ENCODE data around the gene ALDH18A1.
"Not testable (repeated sequence)": the region's sequence is repeated elsewhere in the genome, so short reads cannot be mapped to it uniquely, and the experiment has no call there.

Gene ALDH18A1

DNA sequence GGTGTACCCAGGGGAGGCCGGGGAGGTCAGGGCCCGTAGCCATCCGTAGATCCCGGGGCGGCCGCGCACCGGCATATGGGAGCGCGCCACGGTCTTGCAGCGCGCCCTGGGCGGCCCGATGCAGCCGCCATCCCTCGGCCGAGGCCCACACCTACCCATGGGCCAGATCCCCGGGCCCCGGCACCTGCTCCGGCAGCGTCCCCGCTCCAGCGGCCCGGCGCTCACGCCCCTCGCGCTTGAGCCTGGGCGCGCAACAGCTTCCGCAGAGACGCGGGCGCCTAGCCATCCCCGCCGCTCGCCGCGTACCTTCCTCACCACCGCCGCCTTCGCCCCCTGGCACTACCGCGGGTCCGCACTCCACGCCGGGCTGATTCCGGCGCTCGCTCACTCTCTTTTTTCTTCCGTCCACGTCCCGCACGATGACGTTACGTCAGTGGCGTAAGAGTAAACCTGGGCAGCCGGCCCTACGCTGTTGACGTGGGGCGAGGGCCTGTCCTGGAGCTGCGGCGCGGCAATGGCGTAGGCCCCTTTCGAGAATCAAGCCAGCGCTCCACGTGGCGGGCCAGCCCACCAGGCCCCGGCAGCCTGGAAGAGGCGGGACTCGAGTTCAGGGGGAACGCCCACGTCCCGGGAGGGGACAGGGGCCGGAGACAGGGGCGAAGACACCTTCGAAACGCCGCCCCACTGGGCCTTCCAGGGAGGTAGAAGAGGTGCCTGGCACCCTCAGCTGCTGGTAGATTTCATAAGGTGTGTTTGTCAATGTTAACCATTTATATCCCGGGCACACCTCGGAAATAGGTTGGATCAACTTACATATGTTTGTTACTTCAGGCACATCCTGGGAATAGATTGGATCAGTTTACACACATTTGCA, at the start of gene ALDH18A1:
ALDH18A1 (minus strand) TSS at position 421 of the 874 bp plus-strand sequence. CDS start 3,334 bp downstream, outside the sequence.
- DNase-seq = peak; percentile 66 to 76

DNA sequence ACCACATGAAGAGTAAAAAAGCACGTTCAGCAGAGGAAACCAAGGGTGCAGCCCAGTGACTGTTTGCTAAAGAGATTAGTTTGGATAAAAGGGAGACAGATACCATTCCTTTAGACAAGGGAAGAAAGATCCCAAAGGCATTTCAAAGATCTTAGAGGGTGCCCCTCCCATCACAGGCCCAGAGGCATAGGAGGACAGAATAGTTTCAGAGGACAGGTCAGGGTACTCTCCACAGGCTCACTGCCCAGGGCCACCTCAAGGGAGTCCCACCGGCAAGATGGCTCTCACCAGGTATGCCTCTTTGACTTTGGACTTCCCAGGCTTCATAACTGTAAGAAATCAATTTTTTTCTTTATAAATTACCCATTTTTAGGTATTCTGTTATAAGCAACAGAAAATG, 41.9 kb upstream of the ALDH18A1 start:
- DNase-seq = no peak

- no peak for DNase-seq
These were observed 40.9 kb upstream of the ALDH18A1 start for GRCh38 chr10:95697429-95697828.

DNA sequence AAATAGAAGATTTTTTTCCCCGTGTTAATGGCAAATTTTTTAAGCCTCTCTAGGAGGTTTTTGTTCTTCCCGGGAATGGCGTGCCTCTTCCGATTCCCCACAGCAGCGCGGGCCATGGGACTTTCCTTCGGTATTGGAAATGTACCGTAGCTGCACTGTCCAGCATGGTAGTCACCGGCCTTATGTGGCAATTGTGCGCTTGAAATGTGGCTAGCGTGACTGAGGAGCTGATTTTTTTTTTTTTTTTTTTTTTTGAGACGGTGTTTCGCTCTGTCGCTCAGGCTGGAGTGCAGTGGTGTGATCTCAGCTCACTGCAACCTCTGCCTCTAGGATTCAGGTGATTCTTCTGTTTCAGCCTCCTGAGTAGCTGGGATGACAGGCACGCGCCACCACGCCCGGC, 38.2 kb upstream of the ALDH18A1 start:
- no peak for DNase-seq

DNA sequence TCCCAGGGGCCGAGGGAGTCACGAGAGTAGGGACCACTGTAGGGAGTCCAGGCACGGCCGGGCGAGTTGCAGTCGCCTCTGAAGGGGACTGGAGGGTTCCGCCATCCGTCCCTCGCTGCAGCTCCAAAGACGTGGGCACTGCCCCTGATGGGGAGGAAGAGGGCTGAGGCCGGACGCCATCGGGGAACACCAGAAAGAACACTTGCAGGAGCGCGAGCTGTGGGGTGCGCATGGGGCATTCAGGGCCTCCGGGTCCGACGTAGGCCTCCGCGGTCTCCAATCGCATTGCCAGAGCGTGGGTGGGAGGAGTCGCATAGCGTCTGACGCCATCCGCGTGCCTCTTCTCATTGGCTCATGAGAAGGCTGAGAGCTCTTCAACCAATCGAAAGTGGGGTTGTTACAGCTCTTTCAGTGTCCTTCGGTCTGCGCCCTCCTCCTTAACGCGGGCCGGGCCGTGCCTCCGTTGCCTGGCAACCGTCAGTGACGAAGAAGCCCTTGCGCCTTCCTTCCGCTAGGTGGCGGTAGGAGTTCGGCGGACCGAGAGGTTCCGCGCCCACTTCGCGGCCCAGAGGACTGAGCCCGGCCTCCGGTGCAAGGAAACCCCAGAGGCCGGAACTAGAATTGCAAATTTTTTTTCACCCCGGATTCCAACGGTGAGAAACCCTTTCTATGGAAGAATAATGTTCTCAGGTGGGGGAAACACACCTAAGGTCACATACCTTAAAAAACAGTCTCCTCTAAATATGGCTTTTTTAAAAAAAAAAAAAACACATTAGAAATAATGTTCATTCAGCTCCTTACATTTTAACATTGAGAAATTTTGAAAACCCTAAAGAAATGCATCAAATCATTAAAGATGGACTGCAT, 37.4 kb upstream of the ALDH18A1 start, which contains the start of gene TCTN3:
TCTN3 (minus strand) TSS at position 260 of the 867 bp plus-strand sequence; CDS start at position 232, 28 bp downstream.
- DNase-seq = peak; percentile 96 to 98

DNA sequence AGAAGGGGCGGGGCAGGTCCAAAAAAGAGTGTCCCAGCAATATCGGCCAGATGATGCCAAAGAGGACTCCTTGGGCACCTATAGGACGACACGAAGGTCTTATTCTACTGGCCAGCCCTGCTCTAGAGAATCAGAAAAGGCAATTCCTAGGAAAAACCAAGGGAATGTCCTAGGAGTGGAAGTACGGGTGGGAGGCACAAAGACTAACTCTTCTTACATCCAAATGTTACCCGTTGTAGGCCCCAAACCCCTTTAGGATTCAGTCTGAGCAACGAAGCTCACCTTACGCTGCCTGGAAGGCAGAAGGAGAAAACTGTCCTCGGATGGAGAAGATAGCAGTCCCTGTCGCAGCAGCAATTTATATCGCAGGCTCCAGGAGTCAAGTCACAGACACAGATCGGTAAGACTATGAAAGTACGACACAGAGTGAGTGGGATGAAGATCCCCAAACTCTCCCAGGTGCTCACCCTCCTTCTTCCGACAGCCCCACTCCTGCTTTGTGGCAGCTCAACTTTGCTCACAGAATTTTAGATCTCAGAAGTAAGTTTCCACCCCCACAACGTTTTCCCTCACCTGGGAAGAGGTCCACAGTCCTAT, 36.7 kb upstream of the ALDH18A1 start:
- no peak for DNase-seq

DNA sequence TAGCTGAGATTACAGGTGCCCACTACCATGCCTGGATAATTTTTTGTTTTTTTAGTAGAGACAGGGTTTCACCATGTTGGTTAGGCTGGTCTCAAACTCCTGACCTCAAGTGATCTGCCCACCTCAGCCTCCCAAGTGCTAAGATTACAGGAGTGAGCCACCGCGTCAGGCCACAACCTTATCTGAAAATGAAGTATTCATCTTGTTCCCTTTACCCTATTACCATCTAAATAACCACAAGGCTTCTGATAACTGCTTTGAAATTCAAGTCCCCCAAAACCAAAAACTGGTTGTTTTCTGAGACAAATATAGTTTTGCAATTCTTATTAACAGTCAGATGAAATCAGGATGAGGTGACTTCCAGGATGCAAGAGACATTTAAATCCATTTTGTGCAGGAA, 34.8 kb upstream of the ALDH18A1 start:
- no peak for DNase-seq

- DNase-seq = no peak
These were observed 32.1 kb upstream of the ALDH18A1 start for GRCh38 chr10:95688648-95689047.

- DNase-seq = no peak
These were observed 27.5 kb upstream of the ALDH18A1 start for GRCh38 chr10:95683966-95684365.

DNA sequence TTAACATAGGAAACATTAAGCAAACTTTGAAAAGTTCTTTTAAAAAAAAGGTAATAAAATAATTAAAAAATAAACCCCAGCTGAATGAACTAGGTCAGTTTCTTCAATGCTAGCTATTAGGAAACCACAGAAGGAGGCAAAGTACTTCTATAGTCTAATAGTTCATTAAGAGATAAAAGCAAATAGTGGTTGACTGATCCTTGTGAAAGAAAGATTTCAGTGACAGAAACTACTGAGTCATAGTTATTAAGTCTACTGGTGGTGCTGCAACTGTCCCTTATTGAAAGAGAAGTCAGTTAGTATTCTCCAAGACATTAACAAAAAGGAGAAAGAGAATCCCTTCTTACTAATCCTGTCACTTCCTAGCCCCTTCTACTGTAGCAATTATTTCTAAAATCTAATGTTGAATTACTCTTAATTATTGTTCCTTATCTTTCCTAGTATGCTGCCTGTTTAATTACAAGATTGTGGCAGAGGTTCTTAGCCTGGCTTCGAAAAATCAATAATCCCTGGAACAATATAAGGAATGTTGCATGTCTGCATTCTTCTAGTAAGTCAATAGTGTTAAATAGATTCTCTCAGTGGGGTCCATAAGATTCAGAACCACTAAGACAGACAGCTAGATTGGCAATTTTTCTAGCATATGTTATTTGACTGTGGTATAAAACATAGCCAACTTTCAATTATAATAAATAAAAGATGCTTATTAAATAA, 19.0 kb upstream of the ALDH18A1 start:
- no peak for DNase-seq

- no peak for DNase-seq
These were observed 18.1 kb upstream of the ALDH18A1 start for GRCh38 chr10:95674643-95675042.

GRCh38 chr10:95672641-95673040, 16.1 kb upstream of the ALDH18A1 start:
- DNase-seq = not testable (repeated sequence)

- no peak for DNase-seq
These were observed 8.0 kb upstream of the ALDH18A1 start for GRCh38 chr10:95664543-95664942.

GRCh38 chr10:95663496-95663895, 7.0 kb upstream of the ALDH18A1 start:
- DNase-seq = no peak

- DNase-seq = peak in 1 of 2 experiments; percentile 47
These were observed 5.3 kb upstream of the ALDH18A1 start for GRCh38 chr10:95661818-95662217.

- DNase-seq = no peak
These were observed 3.8 kb upstream of the ALDH18A1 start for GRCh38 chr10:95660283-95660682.

DNA sequence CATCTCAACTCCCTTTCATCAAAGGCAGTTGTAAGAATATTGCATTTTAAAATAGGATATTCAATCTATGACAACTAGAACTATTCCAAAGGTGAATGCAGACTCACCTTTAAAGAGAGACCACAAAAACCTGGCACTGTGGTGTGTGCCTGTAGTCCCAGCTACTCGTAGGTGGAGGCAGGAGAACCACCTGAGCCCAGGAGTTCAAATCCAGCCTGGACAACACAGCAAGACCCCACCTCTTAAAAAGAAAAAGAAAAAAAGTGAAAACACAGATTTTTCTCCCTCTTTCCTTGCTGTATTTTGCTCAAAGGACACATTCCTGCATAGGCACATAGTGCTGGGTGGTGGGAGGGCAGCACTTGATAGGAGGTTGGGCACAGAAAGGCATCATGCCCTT, 739 bp upstream of the ALDH18A1 start:
- DNase-seq = no peak

- no peak for DNase-seq
These were observed 780 bp downstream of the ALDH18A1 start for GRCh38 chr10:95655571-95656290.

- no peak for DNase-seq
These were observed 2.6 kb downstream of the ALDH18A1 start for GRCh38 chr10:95653895-95654294.

DNA sequence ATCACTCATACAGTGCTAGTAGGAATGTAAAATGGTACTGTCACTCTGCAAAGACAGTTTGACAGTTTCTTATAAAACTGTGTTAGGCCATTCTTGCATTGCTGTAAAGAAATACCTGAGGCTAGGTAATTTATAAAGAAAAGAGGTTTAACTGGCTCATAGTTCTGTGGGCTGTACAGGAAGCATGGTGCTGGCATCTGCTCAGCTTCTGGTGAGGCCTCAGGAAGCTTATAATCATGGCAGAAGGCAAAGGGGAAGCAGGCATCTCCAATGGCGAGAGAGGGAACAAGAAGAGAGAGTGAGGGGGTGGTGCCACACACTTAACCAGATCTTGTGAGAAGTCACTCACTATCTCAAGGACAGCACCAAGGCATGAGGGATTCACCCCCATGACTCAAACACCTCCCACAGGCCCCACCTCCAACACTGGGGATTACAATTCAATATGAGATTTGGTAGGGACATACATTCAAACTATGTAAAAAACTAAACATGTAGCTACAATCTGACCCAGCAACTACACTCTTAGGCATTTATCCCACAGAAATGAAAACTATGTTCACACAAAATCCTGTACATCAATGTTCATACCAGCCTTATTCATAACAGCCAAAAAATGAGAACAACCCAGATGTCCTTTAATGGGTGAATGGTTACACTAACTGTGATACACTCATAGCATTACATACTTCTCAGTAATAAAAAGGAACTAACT, 5.0 kb downstream of the ALDH18A1 start:
- DNase-seq = no peak

GRCh38 chr10:95650232-95650631, 6.3 kb downstream of the ALDH18A1 start:
- no peak for DNase-seq

All from NCI-H2081 (cell line).